ENCODE data around the gene KIFC1. TPM values are rescaled to one million over a fixed set of nuclear protein-coding genes. Genes with fewer than 3 reads are reported as not detected.

Gene KIFC1
- total and polyA plus RNA-seq, 2 donors (not counting 1 experiment from before 2014, with no cell fraction given), result 5.3 to 8.0 TPM

DNA sequence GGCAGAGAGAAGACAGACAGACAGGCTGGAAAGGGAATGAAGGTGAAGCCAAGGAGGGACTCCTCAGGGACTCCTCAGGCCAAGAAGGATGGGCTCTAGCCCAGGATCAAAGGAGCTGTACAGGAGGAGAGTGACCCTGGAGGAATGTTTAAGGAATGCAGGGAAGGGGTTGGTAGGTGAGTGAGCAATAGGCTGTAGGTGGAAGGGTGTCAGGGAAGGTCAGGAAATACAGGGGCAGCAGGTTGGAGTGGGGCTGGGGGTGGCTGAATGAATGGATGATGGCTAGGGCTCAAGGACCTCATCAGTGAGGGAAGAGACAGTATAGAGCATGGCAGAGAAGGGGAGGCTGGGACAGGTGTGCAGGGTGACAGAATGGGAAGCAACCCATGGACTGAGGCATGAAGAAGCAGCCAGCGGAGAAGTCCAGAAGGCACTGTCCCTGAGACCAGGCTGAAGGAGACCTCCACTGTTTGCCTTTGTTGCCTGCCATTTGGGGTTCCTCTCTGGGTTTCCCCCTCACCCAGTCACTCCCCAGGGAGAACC, 41.4 kb downstream of the KIFC1 start:
- no peaks in the 10 kb centered on the region for H3K9me3 ChIP-seq (ENCODE audit: control insufficient read depth, insufficient read depth, low read depth, low read length)
- TF ChIP-seq CTCF (conservative IDR thresholded peaks at IDR 0.05 in 1 of 2, IDR thresholded peaks at IDR 0.05 in 1 of 2; ENCODE audit: low read depth in 1 of 2, low read length in 2 of 2) (no peak), EZH2 (IDR thresholded peaks at IDR 0.05; ENCODE audit: low read length, missing control alignments) (no peak)
- H3K36me3 ChIP-seq (ENCODE audit: control insufficient read depth, insufficient read depth, low read length), result peaks cover 17% of the 10 kb centered on the region
- no peak for DNase-seq (ENCODE audit: low read depth in 2 of 2)
- H4K20me1 ChIP-seq (ENCODE audit: control insufficient read depth, extremely low read depth, insufficient read depth, low read length), result no peaks in the 10 kb centered on the region
- H3K4me3 ChIP-seq (replicated peaks in 1 of 4; ENCODE audit: control extremely low read depth in 1 of 4, insufficient read depth in 1 of 4, low read depth in 3 of 4, low read length in 4 of 4), result no peak overlapping the region
- no peak overlapping the region for H2AFZ ChIP-seq (ENCODE audit: low read length)
- H3K79me2 ChIP-seq (ENCODE audit: control insufficient read depth, insufficient read depth, low read length), result peaks cover 18% of the 10 kb centered on the region
- H3K4me2 ChIP-seq (ENCODE audit: extremely low read depth, insufficient read depth, low read length), result no peak overlapping the region
- no peak overlapping the region for H3K27ac ChIP-seq (ENCODE audit: insufficient read depth, low read length)
- H3K9ac ChIP-seq (ENCODE audit: insufficient read depth, low read length), result peak overlapping the region; percentile 20
- H3K27me3 ChIP-seq (ENCODE audit: control insufficient read depth, insufficient read depth, low read length), result no peaks in the 10 kb centered on the region
- peaks cover 22% of the 10 kb centered on the region for H3K4me1 ChIP-seq (ENCODE audit: control insufficient read depth, extremely low read depth, insufficient read depth, low read length)

- Histone ChIP-seq H4K20me1 (ENCODE audit: control insufficient read depth, extremely low read depth, insufficient read depth, low read length) (no peaks in the 10 kb centered on the region), H3K9ac (ENCODE audit: insufficient read depth, low read length) (peak overlapping the region; percentile 20), H3K36me3 (ENCODE audit: control insufficient read depth, insufficient read depth, low read length) (peaks cover 22% of the 10 kb centered on the region), H3K4me2 (ENCODE audit: extremely low read depth, insufficient read depth, low read length) (no peak overlapping the region), H2AFZ (ENCODE audit: low read length) (no peak overlapping the region), H3K27ac (ENCODE audit: insufficient read depth, low read length) (peak overlapping the region; percentile 18), H3K4me1 (ENCODE audit: control insufficient read depth, extremely low read depth, insufficient read depth, low read length) (peaks cover 19% of the 10 kb centered on the region), H3K27me3 (ENCODE audit: control insufficient read depth, insufficient read depth, low read length) (no peaks in the 10 kb centered on the region), H3K4me3 (replicated peaks in 1 of 4; ENCODE audit: control extremely low read depth in 1 of 4, insufficient read depth in 1 of 4, low read depth in 3 of 4, low read length in 4 of 4) (no peak overlapping the region), H3K9me3 (ENCODE audit: control insufficient read depth, insufficient read depth, low read depth, low read length) (no peaks in the 10 kb centered on the region), H3K79me2 (ENCODE audit: control insufficient read depth, insufficient read depth, low read length) (peaks cover 13% of the 10 kb centered on the region)
- no peak for TF ChIP-seq CTCF (conservative IDR thresholded peaks at IDR 0.05 in 1 of 2, IDR thresholded peaks at IDR 0.05 in 1 of 2; ENCODE audit: low read depth in 1 of 2, low read length in 2 of 2)
- TF ChIP-seq EZH2 (IDR thresholded peaks at IDR 0.05; ENCODE audit: low read length, missing control alignments), result no peak
- DNase-seq (ENCODE audit: low read depth in 2 of 2), result peak; percentile 61 to 65
Observed at GRCh38 chr6:33433544-33434191, 42.0 kb downstream of the KIFC1 start.

GRCh38 chr6:33434961-33435360, 43.3 kb downstream of the KIFC1 start:
- Histone ChIP-seq H3K4me2 (ENCODE audit: extremely low read depth, insufficient read depth, low read length) (no peak overlapping the region), H3K9me3 (ENCODE audit: control insufficient read depth, insufficient read depth, low read depth, low read length) (no peaks in the 10 kb centered on the region), H3K4me3 (replicated peaks in 1 of 4; ENCODE audit: control extremely low read depth in 1 of 4, insufficient read depth in 1 of 4, low read depth in 3 of 4, low read length in 4 of 4) (no peak overlapping the region), H3K79me2 (ENCODE audit: control insufficient read depth, insufficient read depth, low read length) (peaks cover 11% of the 10 kb centered on the region), H3K27me3 (ENCODE audit: control insufficient read depth, insufficient read depth, low read length) (no peaks in the 10 kb centered on the region), H2AFZ (ENCODE audit: low read length) (no peak overlapping the region), H3K9ac (ENCODE audit: insufficient read depth, low read length) (no peak overlapping the region), H3K27ac (ENCODE audit: insufficient read depth, low read length) (no peak overlapping the region), H3K36me3 (ENCODE audit: control insufficient read depth, insufficient read depth, low read length) (peaks cover 22% of the 10 kb centered on the region), H4K20me1 (ENCODE audit: control insufficient read depth, extremely low read depth, insufficient read depth, low read length) (no peaks in the 10 kb centered on the region), H3K4me1 (ENCODE audit: control insufficient read depth, extremely low read depth, insufficient read depth, low read length) (peaks cover 19% of the 10 kb centered on the region)
- DNase-seq (ENCODE audit: low read depth in 2 of 2), result no peak
- TF ChIP-seq CTCF (conservative IDR thresholded peaks at IDR 0.05 in 1 of 2, IDR thresholded peaks at IDR 0.05 in 1 of 2; ENCODE audit: low read depth in 1 of 2, low read length in 2 of 2) (no peak), EZH2 (IDR thresholded peaks at IDR 0.05; ENCODE audit: low read length, missing control alignments) (no peak)
